Measurements from ENCODE around the gene XPNPEP1.

Gene XPNPEP1

GRCh38 chr10:109861081-109861480 is 62.2 kb downstream of the XPNPEP1 start:
- DNase-seq = no peak

GRCh38 chr10:109859221-109859620 is 64.1 kb downstream of the XPNPEP1 start:
- DNase-seq = no peak

GRCh38 chr10:109855746-109856145 is 67.6 kb downstream of the XPNPEP1 start:
- no peak for DNase-seq

- no peak for DNase-seq
Measured at GRCh38 chr10:109853921-109854320, 69.4 kb downstream of the XPNPEP1 start.

- DNase-seq = peak; percentile 38
Measured at GRCh38 chr10:109852475-109853037, 70.8 kb downstream of the XPNPEP1 start.

GRCh38 chr10:109851616-109852474 is 71.5 kb downstream of the XPNPEP1 start:
- no peak for DNase-seq

- DNase-seq = no peak
Measured at GRCh38 chr10:109846832-109847231, 76.5 kb downstream of the XPNPEP1 start.

GRCh38 chr10:109845308-109845707 is 78.0 kb downstream of the XPNPEP1 start:
- DNase-seq = no peak

GRCh38 chr10:109838592-109839244 is 84.6 kb downstream of the XPNPEP1 start:
- no peak for DNase-seq

GRCh38 chr10:109837384-109837783 is 85.9 kb downstream of the XPNPEP1 start:
- no peak for DNase-seq

GRCh38 chr10:109835257-109835656 is 88.1 kb downstream of the XPNPEP1 start:
- DNase-seq = no peak

GRCh38 chr10:109831846-109832245 is 91.5 kb downstream of the XPNPEP1 start:
- DNase-seq = no peak

- DNase-seq = no peak
Measured at GRCh38 chr10:109824206-109824605, 99.1 kb downstream of the XPNPEP1 start.

- DNase-seq = no peak
Measured at GRCh38 chr10:109823196-109823595, 100.1 kb downstream of the XPNPEP1 start.

- no peak for DNase-seq
Measured at GRCh38 chr10:109821672-109822071, 101.6 kb downstream of the XPNPEP1 start.

GRCh38 chr10:109820620-109821405 is 102.5 kb downstream of the XPNPEP1 start:
- no peak for DNase-seq

- no peak for DNase-seq
Measured at GRCh38 chr10:109819807-109820206, 103.5 kb downstream of the XPNPEP1 start.

All from NCI-H345 (cell line).